ENCODE results near the gene STIL. TPM values are rescaled to one million over a fixed set of nuclear protein-coding genes. Genes with fewer than 3 reads are reported as not detected.

STIL gene
- total and polyA plus RNA-seq, 4 donors: 0.26 to 20.5 (median 0.75) TPM

GRCh38 chr1:47229031-47229885 is 84.7 kb downstream of the STIL start:
- peaks cover 0 to 1% (median 0%) of the 10 kb centered on the region in 4 donors for H3K9me3 ChIP-seq (ENCODE audit: control insufficient read depth in 4 of 4, low read length in 3 of 4)
- peaks cover 0 to 22% (median 16%) of the 10 kb centered on the region in 4 donors for H3K27me3 ChIP-seq (ENCODE audit: control insufficient read depth in 4 of 4, insufficient read depth in 4 of 4, low read length in 3 of 4)
- peak; percentile 80 for DNase-seq (ENCODE audit: low spot score)
- WGBS: 17% methylated on average over 35 of the region's 35 CpGs
- no peak overlapping the region for H3K9ac ChIP-seq (ENCODE audit: low read depth in 1 of 2, low read length in 2 of 2)
- H3K36me3 ChIP-seq (ENCODE audit: control insufficient read depth in 4 of 4, insufficient read depth in 3 of 4, low read depth in 1 of 4, low read length in 3 of 4): no peaks in the 10 kb centered on the region
- peaks cover 0 to 10% (median 9%) of the 10 kb centered on the region in 4 donors for H3K4me1 ChIP-seq (ENCODE audit: control insufficient read depth in 4 of 4, insufficient read depth in 4 of 4, low read length in 3 of 4)
- peak overlapping the region; percentile 21 to 48 for H3K27ac ChIP-seq (ENCODE audit: low read depth in 1 of 2, low read length in 2 of 2)
- peak overlapping the region in 1 of 3 donors; percentile 11 for H3K4me3 ChIP-seq (ENCODE audit: low read depth in 1 of 3, low read length in 3 of 3)
- TF ChIP-seq GABPA (IDR thresholded peaks at IDR 0.05 in 1 of 2, conservative IDR thresholded peaks at IDR 0.05 in 1 of 2): no peak

DNA sequence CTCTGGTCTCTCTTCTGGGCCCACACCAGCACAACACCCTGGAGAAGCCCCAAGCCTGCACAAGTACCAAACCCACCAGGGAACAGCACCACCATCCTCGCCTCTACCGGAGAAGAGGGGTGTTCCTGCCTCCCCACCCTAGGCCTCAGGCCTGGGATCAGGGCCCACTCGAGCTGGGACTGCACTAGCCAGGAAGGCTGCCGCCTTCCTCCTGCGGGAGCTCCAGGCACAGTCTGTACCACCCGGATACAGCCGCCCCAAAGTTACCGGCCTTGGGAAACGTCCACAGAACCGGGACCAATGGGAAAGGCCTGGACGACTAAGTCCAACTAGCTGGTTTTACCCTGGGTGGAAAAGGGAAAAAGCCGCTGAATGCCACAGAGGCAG is 85.3 kb downstream of the STIL start:
- no peak overlapping the region for H3K27ac ChIP-seq (ENCODE audit: low read depth in 1 of 2, low read length in 2 of 2)
- peak overlapping the region in 1 of 3 donors; percentile 11 for H3K4me3 ChIP-seq (ENCODE audit: low read depth in 1 of 3, low read length in 3 of 3)
- WGBS: 44% methylated on average over 12 of the region's 12 CpGs
- H3K36me3 ChIP-seq (ENCODE audit: control insufficient read depth in 4 of 4, insufficient read depth in 3 of 4, low read depth in 1 of 4, low read length in 3 of 4): no peaks in the 10 kb centered on the region
- peaks cover 0 to 10% (median 9%) of the 10 kb centered on the region in 4 donors for H3K4me1 ChIP-seq (ENCODE audit: control insufficient read depth in 4 of 4, insufficient read depth in 4 of 4, low read length in 3 of 4)
- DNase-seq (ENCODE audit: low spot score): peak; percentile 49
- peaks cover 0 to 1% (median 0%) of the 10 kb centered on the region in 4 donors for H3K9me3 ChIP-seq (ENCODE audit: control insufficient read depth in 4 of 4, low read length in 3 of 4)
- H3K27me3 ChIP-seq (ENCODE audit: control insufficient read depth in 4 of 4, insufficient read depth in 4 of 4, low read length in 3 of 4): peaks cover 0 to 21% (median 15%) of the 10 kb centered on the region in 4 donors
- peak overlapping the region in 1 of 2 donors; percentile 26 for H3K9ac ChIP-seq (ENCODE audit: low read depth in 1 of 2, low read length in 2 of 2)
- TF ChIP-seq SP1 (IDR thresholded peaks at IDR 0.05): no peak
- TF ChIP-seq, protein P1, sequence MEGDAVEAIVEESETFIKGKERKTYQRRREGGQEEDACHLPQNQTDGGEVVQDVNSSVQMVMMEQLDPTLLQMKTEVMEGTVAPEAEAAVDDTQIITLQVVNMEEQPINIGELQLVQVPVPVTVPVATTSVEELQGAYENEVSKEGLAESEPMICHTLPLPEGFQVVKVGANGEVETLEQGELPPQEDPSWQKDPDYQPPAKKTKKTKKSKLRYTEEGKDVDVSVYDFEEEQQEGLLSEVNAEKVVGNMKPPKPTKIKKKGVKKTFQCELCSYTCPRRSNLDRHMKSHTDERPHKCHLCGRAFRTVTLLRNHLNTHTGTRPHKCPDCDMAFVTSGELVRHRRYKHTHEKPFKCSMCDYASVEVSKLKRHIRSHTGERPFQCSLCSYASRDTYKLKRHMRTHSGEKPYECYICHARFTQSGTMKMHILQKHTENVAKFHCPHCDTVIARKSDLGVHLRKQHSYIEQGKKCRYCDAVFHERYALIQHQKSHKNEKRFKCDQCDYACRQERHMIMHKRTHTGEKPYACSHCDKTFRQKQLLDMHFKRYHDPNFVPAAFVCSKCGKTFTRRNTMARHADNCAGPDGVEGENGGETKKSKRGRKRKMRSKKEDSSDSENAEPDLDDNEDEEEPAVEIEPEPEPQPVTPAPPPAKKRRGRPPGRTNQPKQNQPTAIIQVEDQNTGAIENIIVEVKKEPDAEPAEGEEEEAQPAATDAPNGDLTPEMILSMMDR (IDR thresholded peaks at IDR 0.05; ENCODE audit: low read depth, low read length, missing input control): no peak

DNA sequence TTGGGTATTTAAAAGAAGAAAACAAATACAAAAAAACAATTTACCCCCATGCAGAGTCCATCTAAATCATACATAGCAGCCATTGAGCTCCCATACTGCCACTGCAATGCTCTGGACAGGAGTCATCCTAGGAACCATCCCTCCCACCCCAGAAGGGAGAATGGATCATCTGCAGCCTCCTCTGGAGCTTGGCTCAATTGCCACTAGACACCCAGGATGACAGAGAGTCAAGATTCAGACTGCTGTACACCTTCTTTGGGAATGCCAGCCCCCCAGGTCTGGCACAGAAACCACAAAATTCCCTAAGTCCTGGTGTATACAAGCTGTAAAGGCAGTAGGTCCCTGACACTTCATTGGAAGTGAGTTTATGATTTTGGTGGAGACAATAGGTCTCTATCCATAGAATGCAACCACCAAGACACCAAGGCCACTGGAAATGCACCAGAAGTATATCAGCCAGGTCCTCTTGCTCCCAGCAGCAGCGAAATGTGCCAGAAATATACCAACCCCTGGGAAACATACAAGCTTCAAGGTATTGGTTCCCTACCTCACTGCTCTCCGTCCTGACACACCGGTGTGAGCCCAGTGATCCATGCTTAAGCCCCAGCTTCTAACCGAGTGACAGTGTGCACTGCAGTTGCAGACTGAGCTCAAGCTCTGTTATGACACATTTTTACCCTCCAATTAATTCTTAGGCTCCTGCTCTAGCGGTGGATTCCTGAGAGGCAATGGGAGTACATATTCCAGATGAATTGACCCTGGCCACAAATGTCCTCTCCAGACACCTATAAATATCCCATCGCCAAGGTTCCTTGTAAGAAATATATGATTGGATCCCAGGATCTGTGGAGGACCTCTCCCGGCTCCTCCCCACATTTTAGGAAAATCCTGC is 86.4 kb downstream of the STIL start:
- DNase-seq (ENCODE audit: low spot score): peak; percentile 46
- TF ChIP-seq FOXA2 (IDR thresholded peaks at IDR 0.05) (no peak), HNF4A (conservative IDR thresholded peaks at IDR 0.05) (no peak), RXRA (IDR thresholded peaks at IDR 0.05) (no peak), RAD21 (IDR thresholded peaks at IDR 0.05) (no peak), REST (IDR thresholded peaks at IDR 0.05) (no peak), YY1 (IDR thresholded peaks at IDR 0.05) (no peak), TAF1 (conservative IDR thresholded peaks at IDR 0.05) (no peak), EGR1 (IDR thresholded peaks at IDR 0.05; ENCODE audit: low read depth in 2 of 2) (no peak), HNF4G (IDR thresholded peaks at IDR 0.05) (no peak), NR2F2 (IDR thresholded peaks at IDR 0.05) (no peak), GABPA (IDR thresholded peaks at IDR 0.05 in 1 of 2, conservative IDR thresholded peaks at IDR 0.05 in 1 of 2) (no peak), MAX (IDR thresholded peaks at IDR 0.05) (no peak), FOXA1 (IDR thresholded peaks at IDR 0.05) (no peak), JUND (IDR thresholded peaks at IDR 0.05) (no peak)
- TF ChIP-seq, protein P2, sequence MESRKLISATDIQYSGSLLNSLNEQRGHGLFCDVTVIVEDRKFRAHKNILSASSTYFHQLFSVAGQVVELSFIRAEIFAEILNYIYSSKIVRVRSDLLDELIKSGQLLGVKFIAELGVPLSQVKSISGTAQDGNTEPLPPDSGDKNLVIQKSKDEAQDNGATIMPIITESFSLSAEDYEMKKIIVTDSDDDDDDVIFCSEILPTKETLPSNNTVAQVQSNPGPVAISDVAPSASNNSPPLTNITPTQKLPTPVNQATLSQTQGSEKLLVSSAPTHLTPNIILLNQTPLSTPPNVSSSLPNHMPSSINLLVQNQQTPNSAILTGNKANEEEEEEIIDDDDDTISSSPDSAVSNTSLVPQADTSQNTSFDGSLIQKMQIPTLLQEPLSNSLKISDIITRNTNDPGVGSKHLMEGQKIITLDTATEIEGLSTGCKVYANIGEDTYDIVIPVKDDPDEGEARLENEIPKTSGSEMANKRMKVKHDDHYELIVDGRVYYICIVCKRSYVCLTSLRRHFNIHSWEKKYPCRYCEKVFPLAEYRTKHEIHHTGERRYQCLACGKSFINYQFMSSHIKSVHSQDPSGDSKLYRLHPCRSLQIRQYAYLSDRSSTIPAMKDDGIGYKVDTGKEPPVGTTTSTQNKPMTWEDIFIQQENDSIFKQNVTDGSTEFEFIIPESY (IDR thresholded peaks at IDR 0.05): no peak
- Histone ChIP-seq H3K4me1 (ENCODE audit: control insufficient read depth in 4 of 4, insufficient read depth in 4 of 4, low read length in 3 of 4) (peaks cover 0 to 10% (median 9%) of the 10 kb centered on the region in 4 donors), H3K36me3 (ENCODE audit: control insufficient read depth in 4 of 4, insufficient read depth in 3 of 4, low read depth in 1 of 4, low read length in 3 of 4) (no peaks in the 10 kb centered on the region), H3K4me3 (ENCODE audit: low read depth in 1 of 3, low read length in 3 of 3) (no peak overlapping the region), H3K27ac (ENCODE audit: low read depth in 1 of 2, low read length in 2 of 2) (no peak overlapping the region), H3K9me3 (ENCODE audit: control insufficient read depth in 4 of 4, low read length in 3 of 4) (peaks cover 0 to 1% (median 0%) of the 10 kb centered on the region in 4 donors), H3K27me3 (ENCODE audit: control insufficient read depth in 4 of 4, insufficient read depth in 4 of 4, low read length in 3 of 4) (peaks cover 0 to 17% (median 14%) of the 10 kb centered on the region in 4 donors), H3K9ac (ENCODE audit: low read depth in 1 of 2, low read length in 2 of 2) (no peak overlapping the region)
- WGBS: 46% methylated on average over 7 of the region's 7 CpGs

All from liver (tissue), 9 donors.